Cerebellar nuclear complex (tissue), 1 donor: ENCODE data around the gene ALG2.
"Not testable (repeated sequence)": the region's sequence is repeated elsewhere in the genome, so short reads cannot be mapped to it uniquely, and the experiment has no call there.

Experiments
- DNase-seq, 2 experiments: peaks; one replicate each; lab custom pipeline; 2025; lab: John Stamatoyannopoulos, UW

The ALG2 gene

GRCh38 chr9:99237849-99238248 is 16.1 kb upstream of the ALG2 start:
- DNase-seq, result not testable (repeated sequence)

DNA sequence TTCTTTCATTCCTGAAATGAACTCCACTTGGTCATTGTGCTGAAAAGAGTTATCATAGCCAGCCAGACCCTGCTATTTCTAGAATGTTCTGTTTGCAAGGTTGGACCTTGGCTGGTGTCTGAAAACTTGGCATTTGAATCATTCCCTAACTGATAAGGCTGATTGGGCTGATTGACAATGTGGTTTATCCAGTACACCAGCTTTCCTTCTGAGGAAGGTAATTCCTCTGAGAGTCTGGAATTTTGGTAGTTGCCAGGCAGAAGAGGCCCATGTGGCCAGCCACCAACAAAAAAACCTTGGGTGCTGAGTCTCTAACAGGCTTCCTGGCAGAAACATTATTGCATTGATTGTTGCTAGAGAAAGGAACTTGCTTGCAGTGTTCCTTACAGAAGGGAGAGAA is 15.6 kb upstream of the ALG2 start:
- no peak for DNase-seq

DNA sequence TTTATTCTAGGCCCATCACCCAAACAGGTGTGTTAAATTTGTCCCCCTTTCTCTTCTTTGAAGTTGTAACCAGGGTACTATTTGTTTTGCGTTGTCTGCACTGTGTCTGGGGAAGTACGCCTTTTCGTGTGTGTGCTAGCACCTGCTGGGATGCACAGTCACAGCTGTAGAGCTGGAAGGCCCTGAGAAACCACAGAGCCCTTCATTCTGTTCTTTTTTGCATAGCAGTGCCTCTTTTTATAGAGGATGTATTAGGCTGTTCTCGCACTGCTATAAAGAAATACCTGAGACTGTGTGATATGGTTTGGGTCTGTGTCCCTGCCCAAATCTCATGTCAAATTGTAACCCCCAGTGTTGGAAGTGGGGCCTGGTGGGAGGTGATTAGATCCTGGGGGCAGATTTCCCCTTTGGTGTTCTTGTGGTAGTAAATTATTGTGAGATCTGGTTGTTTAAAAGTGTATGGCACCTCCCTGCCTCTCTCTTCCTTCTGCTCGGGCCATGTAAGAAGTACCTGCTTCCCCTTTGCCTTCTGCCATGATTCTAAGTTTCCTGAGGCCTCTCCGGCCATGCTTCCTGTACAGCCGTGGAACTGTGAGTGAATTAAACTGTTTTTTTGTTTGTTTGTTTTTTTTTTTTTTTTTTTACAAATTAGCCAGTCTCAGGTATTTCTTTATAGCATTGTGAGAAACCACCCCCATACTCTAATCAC is 14.3 kb upstream of the ALG2 start:
- DNase-seq, result no peak

GRCh38 chr9:99235069-99235468 is 13.3 kb upstream of the ALG2 start:
- no peak for DNase-seq

GRCh38 chr9:99234618-99235017 is 12.9 kb upstream of the ALG2 start:
- DNase-seq, result no peak

GRCh38 chr9:99231711-99232110 is 10.0 kb upstream of the ALG2 start:
- DNase-seq, result no peak

DNA sequence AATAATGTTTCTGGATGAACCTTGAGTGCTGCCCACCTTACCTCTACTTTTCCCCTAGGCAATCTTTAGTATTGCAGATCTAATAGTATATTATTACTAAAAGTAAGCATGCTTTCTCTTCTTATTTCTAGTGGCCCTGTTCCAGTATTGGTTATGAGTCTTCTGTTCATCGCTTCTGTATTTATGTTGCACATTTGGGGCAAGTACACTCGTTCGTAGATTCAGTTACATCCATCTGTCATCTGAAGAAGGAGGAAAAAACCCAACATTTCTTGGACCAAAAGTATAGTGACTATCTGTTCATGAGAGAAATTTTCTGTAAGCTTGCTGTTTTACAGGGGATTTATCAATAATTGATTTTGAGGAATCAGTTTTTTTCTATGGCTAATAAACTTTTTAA is 8.5 kb upstream of the ALG2 start:
- DNase-seq, result no peak

GRCh38 chr9:99226054-99226453 is 4.3 kb upstream of the ALG2 start:
- no peak for DNase-seq

DNA sequence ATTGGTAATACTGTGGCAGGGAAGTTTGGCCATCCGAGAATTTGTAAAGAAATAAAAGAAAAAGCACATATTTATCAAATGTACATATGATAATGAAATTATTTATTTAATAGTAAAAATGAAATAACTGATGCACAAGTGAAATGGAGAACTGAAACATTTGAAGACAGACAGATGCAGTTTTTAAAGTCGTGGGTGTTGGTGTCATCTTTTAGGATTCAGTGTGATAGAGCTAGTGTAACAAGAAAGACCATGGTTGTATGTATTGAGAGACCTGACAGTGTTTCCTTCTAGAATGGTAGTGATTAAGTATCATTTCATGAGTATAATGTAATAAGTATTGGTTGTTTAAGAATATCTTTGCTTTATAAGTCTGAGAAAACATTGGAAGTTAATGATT is 2.7 kb upstream of the ALG2 start:
- no peak for DNase-seq

- no peak for DNase-seq
Observed at GRCh38 chr9:99222416-99223270, 901 bp upstream of the ALG2 start.

DNA sequence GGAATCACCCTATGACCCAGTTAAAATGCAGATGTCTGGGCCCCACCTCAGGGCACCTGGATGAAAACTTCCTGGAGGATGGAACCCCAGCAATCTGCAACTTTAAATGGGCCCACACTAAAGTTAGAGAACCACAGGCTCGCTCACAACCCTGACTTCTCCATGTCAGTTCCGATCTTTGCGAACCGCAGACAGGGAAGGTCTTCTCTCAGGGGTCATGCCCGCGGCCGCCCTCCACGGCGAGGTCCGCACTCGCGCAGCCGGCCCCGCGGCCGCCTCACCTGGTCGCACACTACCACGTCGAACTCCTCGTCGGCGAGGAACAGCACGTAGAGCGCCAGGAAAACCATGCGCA is 499 bp downstream of the ALG2 start:
- DNase-seq, result no peak

- no peak for DNase-seq
Observed at GRCh38 chr9:99220011-99220410, 1.7 kb downstream of the ALG2 start.

- no peak for DNase-seq
Observed at GRCh38 chr9:99216073-99216472, 5.7 kb downstream of the ALG2 start.

DNA sequence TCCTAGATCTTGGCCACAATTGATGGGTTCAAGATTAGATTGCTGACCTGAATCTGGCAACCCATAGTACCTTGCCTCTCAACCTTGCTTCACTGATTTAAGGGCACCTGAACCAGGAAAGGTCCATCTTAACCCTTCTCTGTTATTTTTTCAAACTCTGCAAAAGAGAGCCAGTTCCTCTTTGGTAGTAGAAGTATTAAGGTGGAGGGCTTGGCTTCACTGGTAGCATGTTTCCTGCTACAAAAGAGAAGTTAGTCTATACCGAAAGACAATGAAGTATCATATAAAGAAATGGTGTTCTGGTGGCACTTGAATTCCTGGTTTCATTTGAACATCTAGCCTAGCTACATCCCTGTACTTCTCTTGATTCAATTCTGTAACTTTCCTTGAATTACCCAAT is 8.5 kb downstream of the ALG2 start:
- no peak for DNase-seq

- DNase-seq, result no peak
Observed at GRCh38 chr9:99211746-99212145, 10.0 kb downstream of the ALG2 start.

DNA sequence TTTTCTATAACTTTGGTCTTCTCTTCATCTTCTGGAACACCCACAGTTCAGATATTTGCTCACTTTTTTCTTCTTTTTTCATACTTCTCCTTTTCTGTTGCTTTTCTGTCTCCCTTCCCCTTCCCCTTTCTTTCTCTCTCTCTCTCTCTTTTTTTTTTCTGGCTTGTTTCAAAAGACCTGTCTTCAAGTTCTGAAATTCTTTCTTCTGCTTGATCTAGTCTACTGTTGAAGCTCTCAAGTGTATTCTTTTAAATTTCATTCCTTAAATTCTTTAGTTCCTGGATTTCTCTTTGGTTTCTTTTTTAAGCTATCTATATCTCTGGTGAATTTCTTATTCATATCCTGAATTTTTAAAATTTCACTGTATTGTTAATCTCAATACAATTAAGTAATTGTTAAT is 11.2 kb downstream of the ALG2 start:
- DNase-seq, result no peak

DNA sequence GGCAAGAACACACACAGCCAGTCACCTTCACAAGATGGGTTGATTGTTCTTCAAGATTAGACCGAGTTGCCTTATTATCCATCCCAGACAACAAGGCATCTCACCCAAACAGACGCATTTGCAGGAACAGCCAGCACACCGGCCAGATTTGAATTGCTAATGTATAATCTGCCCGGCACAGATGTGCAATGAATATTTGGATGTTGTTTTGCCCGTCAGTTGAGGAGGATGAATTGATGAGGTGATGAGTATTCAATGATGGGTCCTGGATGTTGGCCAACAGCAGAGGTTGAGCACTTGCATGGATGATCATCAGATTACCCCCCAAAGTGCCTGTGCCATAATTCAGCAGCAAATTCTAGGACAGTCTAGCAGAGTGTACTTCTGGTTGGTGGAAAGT is 20.1 kb downstream of the ALG2 start:
- no peak for DNase-seq

- no peak for DNase-seq
Observed at GRCh38 chr9:99199938-99200539, 21.7 kb downstream of the ALG2 start.

DNA sequence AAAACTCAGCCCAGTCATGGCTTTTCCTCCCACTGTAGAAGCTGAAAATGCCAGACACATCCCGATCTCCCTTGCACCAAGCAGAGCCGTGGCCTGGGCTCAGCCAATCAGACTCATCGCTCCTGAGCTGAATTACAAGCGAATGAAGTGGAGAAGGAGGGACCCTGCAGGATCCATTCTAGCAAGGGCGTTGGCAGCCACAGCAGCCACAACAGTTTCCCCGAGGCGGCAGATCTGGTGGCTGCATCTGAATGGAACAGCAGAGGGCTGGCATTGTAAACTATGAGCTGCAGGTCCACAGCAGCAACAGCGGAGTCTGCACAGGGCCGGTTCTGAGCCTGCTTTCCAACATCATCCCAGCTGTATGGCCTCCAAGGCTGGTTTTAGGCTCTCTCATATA is 23.8 kb downstream of the ALG2 start:
- DNase-seq, result no peak

GRCh38 chr9:99197124-99197630 is 24.6 kb downstream of the ALG2 start:
- DNase-seq, result peak; percentile 36 to 79

GRCh38 chr9:99196484-99196883 is 25.3 kb downstream of the ALG2 start:
- DNase-seq, result not testable (repeated sequence)

DNA sequence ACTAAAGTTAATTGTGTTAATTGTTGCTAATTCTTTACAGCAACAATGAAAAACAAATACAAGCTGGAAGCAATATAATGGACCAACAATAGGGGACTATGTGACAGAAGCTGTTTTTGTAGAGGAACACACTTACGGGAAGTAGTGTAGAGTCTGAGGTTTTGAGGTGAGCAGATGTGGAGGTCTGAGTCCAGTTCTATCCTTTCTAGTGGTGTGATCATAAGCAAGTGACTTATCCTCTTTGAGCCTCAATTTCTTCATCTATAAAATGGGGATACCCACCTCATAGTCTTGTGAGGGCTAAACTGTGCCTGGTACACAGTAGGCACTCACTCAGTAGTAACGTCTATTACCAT is 28.3 kb downstream of the ALG2 start:
- no peak for DNase-seq
